ENCODE measurements around the gene LATS2.
"Not testable (repeated sequence)": the region's sequence is repeated elsewhere in the genome, so short reads cannot be mapped to it uniquely, and the experiment has no call there.

Gene LATS2

DNA sequence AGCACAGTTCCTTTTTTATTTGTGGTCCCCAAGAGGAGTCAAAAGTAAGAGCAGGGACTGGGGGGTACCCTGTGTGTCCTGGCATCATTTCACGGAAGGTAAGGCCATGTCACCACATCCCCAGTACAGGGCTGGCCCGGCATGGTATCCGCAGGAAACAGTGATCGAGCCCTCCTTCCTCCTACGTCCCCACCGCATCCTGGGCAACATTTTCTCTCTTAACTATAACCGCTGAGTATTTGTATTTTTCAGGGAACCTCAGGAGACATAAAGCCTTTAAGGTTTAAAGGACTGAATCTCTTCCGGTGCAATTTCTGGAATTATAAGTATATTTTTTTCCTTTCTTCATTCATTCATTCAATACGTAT lies 13.6 kb upstream of the LATS2 start:
- DNase-seq, result peak; percentile 89

- no peak for DNase-seq
Observed at GRCh38 chr13:21074546-21074945, 13.2 kb upstream of the LATS2 start.

- no peak for DNase-seq
Observed at GRCh38 chr13:21071924-21072323, 10.5 kb upstream of the LATS2 start.

GRCh38 chr13:21071015-21071414 lies 9.6 kb upstream of the LATS2 start:
- no peak for DNase-seq

DNA sequence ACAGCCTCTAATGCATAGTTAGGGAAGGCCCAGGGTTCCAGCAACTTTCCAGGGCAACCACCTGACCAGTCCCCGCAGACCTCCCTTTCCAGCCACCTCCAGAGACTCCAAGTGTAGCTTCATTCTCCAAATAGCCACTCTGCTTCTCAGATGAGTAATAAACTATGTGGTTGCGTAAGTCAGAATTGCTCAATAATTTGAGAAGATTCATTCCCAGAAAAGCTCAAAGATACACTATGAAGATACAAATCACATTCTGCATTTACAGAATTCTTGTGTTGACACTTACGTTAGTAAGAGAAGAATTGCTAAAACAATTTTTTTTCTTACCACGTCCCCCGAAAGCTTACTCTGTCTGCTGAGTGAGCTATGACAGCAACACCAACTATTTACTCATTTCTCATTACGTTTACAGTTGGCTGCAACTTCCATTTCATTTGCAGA lies 8.2 kb upstream of the LATS2 start:
- DNase-seq, result no peak

DNA sequence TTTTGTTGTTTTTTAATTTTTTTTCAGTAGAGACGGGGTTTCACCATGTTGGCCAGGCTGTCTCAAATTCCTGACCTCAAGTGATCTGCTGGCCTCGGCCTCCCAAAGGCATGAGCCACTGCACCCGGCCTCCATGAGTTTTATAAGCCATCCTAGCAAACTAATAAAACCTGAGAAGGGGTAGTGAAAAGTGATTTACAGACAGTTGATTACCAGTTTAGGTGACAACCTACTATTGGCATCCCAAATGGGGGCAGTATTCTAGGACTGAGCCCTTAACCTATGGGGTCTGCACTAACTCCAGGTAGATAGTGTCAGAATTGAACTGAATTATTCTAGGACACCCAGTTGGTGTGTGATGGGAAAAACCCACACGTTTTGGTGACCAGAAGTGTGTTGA lies 6.5 kb upstream of the LATS2 start:
- DNase-seq, result no peak

GRCh38 chr13:21066946-21067345 lies 5.6 kb upstream of the LATS2 start:
- no peak for DNase-seq

DNA sequence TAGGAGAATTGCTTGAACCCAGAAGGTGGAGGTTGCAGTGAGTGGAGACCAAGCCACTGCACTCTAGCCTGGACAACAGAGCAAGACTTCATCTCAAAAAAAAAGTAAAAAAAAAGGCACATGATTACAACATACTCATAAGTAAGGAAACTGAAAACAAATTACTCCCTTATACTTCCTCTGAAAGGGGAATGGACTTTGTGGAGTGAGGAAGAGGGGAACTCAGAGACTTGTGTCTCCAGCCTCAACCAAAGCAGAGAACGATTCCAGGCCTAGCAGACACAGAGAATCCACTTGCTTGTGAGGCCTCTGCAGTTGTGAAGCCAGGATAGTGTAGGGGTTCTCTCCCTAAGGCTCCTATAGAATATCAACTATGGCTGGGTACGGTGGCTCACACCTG lies 4.3 kb upstream of the LATS2 start:
- DNase-seq, result no peak

- no peak for DNase-seq
Observed at GRCh38 chr13:21063031-21063430, 1.6 kb upstream of the LATS2 start.

DNA sequence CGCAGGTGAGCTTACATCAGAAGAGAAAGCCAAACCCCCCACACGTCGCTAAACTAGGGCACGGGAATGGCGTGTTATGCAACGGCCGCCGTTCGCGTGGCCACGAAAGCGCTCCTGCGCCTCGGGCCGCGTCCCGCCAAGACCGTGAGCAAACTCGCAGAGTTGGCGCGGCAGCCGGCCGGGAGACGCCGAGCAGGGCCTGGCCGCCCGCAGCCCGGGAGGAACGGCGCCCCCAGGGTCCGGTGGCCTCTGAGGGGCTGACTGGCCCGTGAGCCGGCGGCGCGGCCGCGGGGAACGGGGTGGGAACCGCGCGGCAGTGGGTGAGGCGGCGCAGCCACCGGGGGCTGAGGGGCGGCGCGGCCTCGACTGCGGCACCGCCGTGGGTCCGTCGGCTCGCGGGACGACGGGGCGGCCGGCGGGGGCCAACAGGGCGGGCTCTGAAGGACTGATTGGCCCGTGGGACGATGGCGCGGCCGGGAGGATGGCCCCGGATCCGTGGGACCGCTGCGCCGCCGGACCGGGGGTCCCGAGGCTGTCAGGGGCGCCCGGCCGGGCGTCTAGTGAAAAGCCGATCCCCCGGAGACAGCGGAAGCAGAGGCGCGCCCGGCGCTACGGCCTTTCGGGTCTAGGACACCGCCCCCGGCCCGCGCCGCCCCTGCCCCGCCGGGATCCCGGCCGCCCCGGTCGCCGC lies 903 bp downstream of the LATS2 start:
- DNase-seq, result no peak

DNA sequence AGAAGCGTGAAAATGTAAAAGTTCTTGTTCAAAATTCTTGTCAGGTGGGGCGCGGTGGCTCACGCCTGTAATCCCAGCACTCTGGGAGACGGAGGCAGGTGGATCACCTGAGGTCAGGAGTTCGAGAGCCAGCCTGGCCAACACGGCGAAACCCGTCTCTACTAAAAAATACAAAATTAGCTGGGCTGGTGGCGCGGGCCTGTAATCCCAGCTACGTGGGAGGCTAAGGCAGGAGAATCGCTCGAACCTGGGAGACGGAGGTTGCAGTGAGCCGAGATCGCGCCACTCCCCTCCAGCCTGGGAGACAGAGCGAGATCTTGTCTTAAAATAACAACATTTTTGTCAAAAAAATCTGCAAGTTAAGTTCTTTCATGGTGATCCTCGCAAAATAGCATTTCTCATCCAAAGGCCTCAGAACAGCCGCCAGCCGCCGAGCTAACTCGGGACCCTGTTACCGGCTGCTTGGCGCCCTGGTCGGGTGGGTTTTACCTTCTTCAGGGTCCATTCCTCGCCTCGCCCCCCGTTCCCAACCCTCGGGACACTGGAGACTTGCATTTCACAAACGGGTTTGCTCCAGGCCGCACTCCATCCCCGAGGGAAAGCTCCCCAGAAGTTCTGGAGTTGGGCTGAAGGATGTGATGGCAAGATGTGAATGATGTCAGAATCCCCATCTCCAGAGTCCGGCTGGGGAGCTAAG lies 1.6 kb downstream of the LATS2 start:
- no peak for DNase-seq

GRCh38 chr13:21058361-21058760 lies 3.0 kb downstream of the LATS2 start:
- no peak for DNase-seq

DNA sequence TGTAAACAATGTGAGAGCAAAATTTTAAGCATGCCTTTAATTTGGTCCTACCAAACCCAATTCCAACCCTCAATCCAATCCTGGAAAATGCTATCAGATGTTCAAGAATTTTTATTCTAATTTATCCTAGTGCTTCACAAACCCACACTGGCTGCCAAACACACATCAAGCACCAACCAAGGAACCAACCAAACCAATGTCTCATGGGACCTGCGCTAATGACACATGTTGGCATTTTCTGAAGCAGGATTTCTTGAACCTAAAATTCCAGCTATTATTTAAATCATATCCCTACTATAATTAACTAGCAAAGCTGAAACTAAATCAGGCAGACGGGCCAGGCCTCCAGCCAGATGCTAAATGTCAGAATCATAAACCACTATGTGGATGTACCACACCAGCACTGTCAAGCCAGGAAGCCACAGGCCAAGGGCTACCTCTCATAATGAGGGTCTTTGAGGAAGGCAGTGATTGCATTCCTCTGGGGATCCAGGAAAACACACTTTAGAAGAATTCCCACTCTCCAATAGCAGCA lies 5.8 kb downstream of the LATS2 start:
- DNase-seq, result no peak

DNA sequence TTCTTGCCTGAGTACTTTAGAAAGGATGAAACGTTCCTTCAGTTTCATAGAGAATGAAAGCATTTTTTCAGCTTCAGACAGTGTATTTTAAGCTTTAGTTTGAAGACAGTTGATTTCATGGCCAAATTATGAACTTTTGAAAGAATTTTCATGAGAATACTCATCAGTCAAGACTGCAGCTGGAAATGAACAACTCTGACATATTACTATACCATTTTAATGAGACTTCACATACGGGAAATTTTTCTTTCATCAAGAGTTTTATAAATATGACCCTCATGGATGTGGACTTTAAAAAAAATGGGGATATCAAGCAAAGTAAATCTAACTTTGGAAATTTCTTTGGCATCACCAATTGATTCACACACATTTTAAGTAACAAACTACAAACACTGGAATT lies 6.4 kb downstream of the LATS2 start:
- DNase-seq, result no peak

- DNase-seq, result no peak
Observed at GRCh38 chr13:21054313-21054712, 7.1 kb downstream of the LATS2 start.

GRCh38 chr13:21053231-21053630 lies 8.2 kb downstream of the LATS2 start:
- DNase-seq, result no peak

- no peak for DNase-seq
Observed at GRCh38 chr13:21051675-21052074, 9.7 kb downstream of the LATS2 start.

DNA sequence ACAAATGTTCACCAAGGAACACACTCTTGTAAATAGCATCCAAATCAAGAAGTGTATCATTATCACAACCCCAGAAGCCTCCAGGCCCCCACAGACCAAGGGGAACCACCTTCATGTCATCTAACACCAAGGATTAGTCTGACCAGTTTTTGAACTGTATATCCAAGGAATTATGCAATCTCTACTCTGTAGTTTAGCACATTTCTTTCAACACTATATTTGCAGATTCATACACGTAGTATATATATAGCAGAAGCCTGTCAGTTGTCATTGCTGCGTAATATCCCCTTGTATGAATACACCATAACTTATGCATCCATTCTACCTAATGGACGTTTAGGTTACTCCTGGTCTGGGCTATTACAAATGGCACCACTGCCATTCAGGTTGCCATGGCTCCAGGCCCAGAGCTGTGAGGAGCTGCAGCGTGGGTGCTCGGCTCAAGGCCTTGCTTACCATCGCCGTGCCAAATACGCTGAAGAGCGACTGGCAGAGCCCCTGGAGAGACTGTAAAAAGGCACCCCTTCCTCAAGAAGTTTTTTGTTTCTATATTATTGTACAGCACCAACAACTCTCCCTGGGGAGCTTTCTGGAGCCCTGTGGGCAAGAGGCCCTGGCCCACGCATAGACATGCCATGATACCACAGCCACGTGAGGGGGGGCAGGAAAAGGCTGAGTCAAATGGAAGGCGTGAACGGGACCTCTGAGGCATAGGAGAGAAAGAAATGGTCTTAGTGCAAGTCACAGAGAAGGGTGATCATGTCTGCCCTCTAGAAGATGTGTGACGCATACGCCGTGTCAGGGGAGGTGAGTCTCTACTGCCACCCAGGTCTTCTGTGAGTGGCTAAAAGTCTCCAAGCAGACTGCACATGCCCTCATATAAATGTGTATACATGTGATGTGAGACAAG lies 10.8 kb downstream of the LATS2 start:
- no peak for DNase-seq

DNA sequence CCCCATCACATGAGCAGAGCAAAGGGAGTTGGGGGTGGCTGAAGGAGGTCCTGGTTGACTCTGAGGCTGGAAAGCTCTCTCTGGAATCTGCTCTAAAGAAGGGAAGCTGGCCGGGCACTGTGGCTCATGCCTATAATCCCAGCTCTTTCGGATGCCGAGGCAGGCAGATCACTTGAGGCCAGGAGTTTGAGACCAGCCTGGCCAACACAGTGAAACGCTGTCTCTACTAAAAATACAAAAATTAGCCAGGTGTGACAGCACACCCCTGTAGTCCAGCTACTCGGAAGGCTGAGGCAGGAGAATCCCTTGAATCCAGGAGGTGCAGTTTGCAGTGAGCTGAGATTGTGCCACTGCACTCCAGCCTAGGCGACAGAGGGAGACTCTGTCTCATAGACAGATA lies 11.7 kb downstream of the LATS2 start:
- not testable (repeated sequence) for DNase-seq

- DNase-seq, result no peak
Observed at GRCh38 chr13:21048901-21049698, 12.3 kb downstream of the LATS2 start.

GRCh38 chr13:21047591-21048282 lies 13.6 kb downstream of the LATS2 start:
- DNase-seq, result no peak

GRCh38 chr13:21047087-21047486 lies 14.3 kb downstream of the LATS2 start:
- no peak for DNase-seq

All from KG1 (cell line).